Adipocyte (in vitro differentiated cells): ENCODE data around the gene TGIF1.

Experiments used
- DNase-seq: peaks from one replicate; pipeline ENCODE4 v3.0.0-alpha.2; 2015; ENCODE audit warnings: low read depth
- H3K27me3 ChIP-seq: replicated peaks from 2 replicates; pipeline ENCODE4 v1.7.0; 2013; ENCODE audit warnings: mild to moderate bottlenecking, low read length, moderate library complexity; ENCODE audit not compliant: control insufficient read depth, insufficient read depth
- H3K36me3 ChIP-seq: 2 replicates; pipeline ENCODE4 v1.7.0; 2013; ENCODE audit warnings: low read length, mild to moderate bottlenecking, moderate library complexity; ENCODE audit not compliant: control insufficient read depth, insufficient read depth, severe bottlenecking
- H3K4me1 ChIP-seq: 2 replicates; pipeline ENCODE4 v1.7.0; 2013; ENCODE audit warnings: mild to moderate bottlenecking, low read length, moderate library complexity; ENCODE audit not compliant: control insufficient read depth, insufficient read depth
- H3K4me3 ChIP-seq: 2 replicates; pipeline ENCODE4 v1.7.0; 2013; ENCODE audit warnings: mild to moderate bottlenecking, low read length, moderate library complexity
- H3K9ac ChIP-seq: 2 replicates; pipeline ENCODE4 v1.7.0; 2013; ENCODE audit warnings: mild to moderate bottlenecking, low read length, moderate library complexity
- H3K9me3 ChIP-seq: 2 replicates; pipeline ENCODE4 v1.7.0; 2013; ENCODE audit warnings: mild to moderate bottlenecking, low read length, moderate library complexity; ENCODE audit not compliant: control insufficient read depth

Gene TGIF1

DNA sequence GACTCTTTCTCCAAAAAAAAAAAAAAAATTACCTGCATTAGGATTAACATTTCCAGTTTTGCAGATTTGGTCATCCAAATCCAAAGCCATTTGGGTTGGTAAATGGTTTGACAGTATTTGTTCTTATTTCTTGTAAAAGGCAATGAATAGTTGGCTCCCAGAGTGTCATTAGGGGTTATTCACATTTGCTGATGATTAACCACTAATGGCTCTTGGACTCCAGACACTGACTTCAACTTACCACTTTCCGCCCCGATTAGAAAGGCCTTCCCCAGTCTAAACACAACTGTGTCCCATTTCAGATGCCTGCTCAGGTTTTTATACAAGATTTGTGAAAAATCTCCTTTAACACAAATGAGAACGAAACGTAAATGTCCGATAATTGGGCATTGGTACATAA lies 9.6 kb upstream of the TGIF1 start:
- Histone ChIP-seq H3K27me3 (no peaks in the 10 kb centered on the region), H3K4me1 (peaks cover 10% of the 10 kb centered on the region), H3K36me3 (no peaks in the 10 kb centered on the region), H3K9me3 (no peaks in the 10 kb centered on the region), H3K9ac (no peak overlapping the region), H3K4me3 (no peak overlapping the region)
- no peak for DNase-seq

DNA sequence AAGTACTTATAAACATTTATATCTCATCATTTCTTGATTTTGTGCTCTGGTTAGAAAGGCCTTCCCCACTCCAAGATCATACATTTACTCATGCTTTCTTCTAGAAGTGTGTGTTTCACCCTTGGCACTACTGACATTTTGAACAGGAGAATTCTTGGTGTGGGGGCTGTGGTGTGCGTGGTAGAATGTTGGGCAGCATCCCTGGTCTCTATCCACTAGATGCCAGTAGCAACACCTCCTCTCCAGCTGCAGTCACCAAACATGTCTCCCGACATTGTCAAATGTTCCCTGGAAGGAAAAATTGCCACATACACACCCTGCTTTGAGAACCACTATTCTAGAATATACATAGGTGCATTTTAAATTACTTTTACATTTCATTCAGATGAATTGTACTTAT lies 8.7 kb upstream of the TGIF1 start:
- peak; percentile 65 for DNase-seq
- Histone ChIP-seq H3K4me1 (peaks cover 17% of the 10 kb centered on the region), H3K27me3 (no peaks in the 10 kb centered on the region), H3K9me3 (no peaks in the 10 kb centered on the region), H3K9ac (no peak overlapping the region), H3K36me3 (no peaks in the 10 kb centered on the region), H3K4me3 (no peak overlapping the region)

DNA sequence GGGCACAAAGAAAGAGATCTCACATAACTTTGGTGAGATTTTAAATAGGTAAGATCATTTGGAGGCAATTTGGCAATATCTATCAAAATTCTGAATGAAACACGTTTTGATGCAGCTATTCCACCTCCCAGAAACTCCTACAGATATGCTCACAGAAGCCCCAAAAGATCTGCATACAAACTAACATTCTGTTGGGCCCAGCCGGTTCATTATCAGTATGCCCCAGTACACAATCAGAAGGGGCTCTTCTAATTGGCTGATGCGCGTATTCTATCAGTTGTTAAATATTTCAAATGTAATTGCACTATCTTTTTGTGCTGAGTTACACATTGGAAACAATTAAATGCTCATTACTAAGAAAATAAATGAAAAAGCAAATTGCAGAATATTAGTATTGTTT lies 7.1 kb upstream of the TGIF1 start:
- no peak for DNase-seq
- peaks cover 25% of the 10 kb centered on the region for H3K4me1 ChIP-seq
- no peaks in the 10 kb centered on the region for H3K27me3 ChIP-seq
- H3K36me3 ChIP-seq = no peaks in the 10 kb centered on the region
- H3K9ac ChIP-seq = no peak overlapping the region
- no peak overlapping the region for H3K4me3 ChIP-seq
- H3K9me3 ChIP-seq = no peaks in the 10 kb centered on the region

DNA sequence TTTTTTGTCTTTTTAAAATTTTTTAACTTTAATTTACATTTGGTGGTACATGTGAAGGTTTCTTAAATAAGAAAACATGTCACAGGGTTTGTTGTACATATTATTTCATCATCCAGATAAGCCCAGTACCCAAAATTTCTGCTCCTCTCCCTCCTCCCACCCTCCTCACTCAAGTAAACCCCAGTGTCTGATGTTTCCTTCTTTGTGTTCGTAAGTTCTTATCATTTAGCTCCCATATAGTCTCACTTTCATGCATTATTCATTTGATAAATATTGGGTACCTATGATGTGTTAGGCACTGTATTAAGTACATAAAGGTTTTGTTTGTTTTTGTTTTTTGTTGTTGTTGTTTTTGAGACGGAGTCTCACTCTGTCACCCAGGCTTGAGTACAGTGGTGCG lies 5.7 kb upstream of the TGIF1 start:
- DNase-seq = no peak
- H3K4me3 ChIP-seq = no peak overlapping the region
- no peaks in the 10 kb centered on the region for H3K9me3 ChIP-seq
- H3K4me1 ChIP-seq = peaks cover 25% of the 10 kb centered on the region
- no peaks in the 10 kb centered on the region for H3K36me3 ChIP-seq
- H3K9ac ChIP-seq = no peak overlapping the region
- no peaks in the 10 kb centered on the region for H3K27me3 ChIP-seq

DNA sequence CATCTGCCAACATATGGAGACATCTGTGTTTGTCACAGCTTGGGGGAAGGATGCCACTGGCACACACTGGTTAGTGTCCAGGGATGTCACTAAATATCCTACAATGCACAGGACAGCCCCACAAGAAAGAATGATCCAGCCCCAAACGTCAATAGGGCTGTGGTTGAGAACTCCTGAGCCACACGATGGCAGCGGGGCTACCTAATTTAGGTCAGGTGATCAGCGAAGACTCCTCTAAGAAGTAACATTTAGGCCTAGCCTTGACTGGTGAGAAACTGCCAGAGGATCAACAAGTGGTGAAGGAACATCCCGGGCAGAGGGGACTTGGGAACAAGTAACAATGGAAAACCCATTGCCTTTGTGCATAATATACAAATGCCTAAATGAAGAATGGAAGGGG lies 5.0 kb upstream of the TGIF1 start:
- Histone ChIP-seq H3K4me3 (no peak overlapping the region), H3K9me3 (no peaks in the 10 kb centered on the region), H3K36me3 (no peaks in the 10 kb centered on the region), H3K4me1 (peaks cover 25% of the 10 kb centered on the region), H3K27me3 (no peaks in the 10 kb centered on the region), H3K9ac (no peak overlapping the region)
- no peak for DNase-seq

DNA sequence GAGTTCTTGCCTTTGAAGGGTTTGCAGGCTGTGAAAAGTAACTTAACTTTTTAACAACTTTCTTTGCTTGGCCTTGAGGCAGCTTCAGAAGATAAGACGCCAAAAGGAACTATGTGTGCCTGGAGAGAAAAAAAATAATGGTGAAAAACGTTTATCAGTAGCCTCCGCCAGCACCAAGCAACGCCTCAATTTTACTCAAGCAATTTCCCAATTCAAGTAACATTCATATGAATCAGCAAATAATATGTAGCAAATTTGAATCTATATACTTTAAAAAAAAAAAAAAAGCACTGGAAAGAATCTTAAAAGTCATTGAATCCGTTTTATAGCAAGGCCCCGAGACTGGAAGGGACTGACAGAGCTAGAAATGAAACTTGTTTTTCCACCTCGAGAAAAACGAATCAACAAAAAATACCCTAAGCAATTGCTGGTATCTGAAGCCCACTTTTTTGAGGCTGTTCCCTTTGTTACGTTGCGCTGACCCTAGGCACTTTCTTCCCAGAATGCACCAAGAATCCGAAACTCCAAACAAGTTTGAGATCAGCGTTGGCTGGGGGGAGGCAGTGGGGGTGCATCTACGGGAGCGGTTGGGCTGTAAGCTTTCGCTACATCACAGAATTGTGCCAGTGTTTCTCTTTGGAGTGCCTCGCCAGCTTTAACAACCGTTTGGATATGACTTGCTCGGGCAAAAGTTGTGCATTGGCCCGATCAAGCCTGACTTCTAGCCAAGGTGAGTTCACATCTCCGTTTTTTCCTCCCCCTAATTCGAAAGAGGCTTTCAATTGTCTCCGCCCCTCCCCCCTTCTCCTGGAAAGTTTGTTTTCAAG lies 2.7 kb upstream of the TGIF1 start:
- peak; percentile 74 for DNase-seq
- no peaks in the 10 kb centered on the region for H3K9me3 ChIP-seq
- H3K4me1 ChIP-seq = peaks cover 15% of the 10 kb centered on the region
- H3K27me3 ChIP-seq = no peaks in the 10 kb centered on the region
- H3K9ac ChIP-seq = peak overlapping the region; percentile 99
- H3K4me3 ChIP-seq = peak overlapping the region; percentile 96
- H3K36me3 ChIP-seq = no peaks in the 10 kb centered on the region

DNA sequence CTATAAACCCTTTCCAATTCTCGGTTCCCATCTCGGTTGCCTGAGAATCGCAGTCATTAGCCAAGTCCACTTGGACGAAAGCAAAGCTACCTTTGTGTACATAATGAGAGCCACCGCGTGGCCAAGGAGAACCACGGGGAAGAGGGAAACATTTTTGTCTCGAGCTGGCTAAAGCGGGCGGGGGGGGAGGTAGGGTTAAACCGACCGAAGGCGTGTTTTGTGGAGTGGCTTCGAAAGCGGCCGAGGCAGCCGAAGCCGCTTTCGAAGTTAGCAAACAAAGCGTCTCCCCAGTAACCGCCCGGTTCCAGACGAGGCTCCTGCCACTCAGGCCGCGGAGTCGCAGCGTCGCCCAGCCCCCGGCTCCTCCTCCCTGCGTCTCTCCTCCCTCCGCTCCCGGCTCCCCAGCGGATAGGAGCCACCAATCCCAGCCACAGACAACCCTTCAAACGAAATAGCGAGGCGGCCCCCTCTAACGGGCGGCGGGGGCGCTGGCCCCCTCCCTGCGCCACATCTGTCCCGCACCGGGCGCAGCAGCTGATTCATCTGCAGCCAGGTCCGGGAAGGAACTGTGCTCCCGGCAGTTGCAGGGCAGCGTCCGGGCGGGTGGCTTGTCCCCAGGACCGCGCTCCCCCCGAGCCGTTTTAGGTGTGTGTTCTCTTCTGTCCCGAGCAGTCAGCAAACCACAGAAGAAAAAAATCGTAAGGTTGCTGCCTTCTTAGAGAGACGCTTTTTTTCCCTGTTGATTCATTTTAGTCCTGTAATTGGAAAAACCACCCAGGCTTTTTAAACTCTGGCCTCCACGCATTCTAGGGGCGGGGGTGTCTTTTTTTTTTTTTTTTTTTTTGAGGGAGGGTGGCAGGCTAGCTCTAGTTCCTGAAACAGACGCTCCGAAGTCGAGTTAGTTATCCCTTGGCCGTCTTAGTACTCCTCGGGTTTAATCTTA lies 1.8 kb upstream of the TGIF1 start:
- H3K27me3 ChIP-seq = no peaks in the 10 kb centered on the region
- H3K9ac ChIP-seq = peak overlapping the region; percentile 99
- H3K4me3 ChIP-seq = peak overlapping the region; percentile 96
- no peaks in the 10 kb centered on the region for H3K36me3 ChIP-seq
- H3K9me3 ChIP-seq = no peaks in the 10 kb centered on the region
- DNase-seq = peak; percentile 99
- H3K4me1 ChIP-seq = peaks cover 22% of the 10 kb centered on the region

DNA sequence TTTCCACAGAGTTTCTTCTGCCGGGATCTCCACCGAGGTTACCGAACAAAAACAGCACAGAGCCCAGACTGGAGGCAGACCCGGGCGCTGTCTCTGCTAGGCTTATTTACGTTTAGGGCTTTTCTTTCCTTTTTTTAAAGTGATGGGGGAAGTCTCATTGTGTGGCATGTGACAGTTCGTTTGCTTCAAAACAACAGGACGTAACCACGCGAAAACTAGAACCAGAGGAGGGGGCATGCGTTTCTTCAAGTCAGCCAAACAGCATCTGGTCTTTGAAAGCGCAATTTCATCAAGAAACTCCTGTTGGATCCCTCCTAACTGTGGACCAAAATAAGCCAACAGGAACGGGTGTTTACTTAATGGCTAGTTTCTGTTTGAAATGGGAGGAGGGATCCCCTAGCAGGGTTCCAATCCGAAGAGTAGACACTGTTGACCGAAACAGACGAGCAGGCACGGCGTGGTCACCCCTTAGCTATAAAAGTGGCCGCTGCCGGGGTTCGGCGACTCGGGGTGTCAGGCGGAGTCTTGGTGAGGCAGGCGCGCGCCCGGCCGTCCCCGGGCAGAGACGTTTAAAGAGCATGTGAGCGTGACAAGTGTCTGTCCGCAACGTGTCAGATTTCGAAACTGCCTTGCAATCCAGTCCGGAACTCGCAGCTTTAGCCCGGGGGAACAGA lies 997 bp upstream of the TGIF1 start:
- no peaks in the 10 kb centered on the region for H3K27me3 ChIP-seq
- H3K4me1 ChIP-seq = peaks cover 23% of the 10 kb centered on the region
- H3K9ac ChIP-seq = peak overlapping the region; percentile 99
- H3K36me3 ChIP-seq = no peaks in the 10 kb centered on the region
- no peaks in the 10 kb centered on the region for H3K9me3 ChIP-seq
- H3K4me3 ChIP-seq = peak overlapping the region; percentile 96
- DNase-seq = peak; percentile 98

DNA sequence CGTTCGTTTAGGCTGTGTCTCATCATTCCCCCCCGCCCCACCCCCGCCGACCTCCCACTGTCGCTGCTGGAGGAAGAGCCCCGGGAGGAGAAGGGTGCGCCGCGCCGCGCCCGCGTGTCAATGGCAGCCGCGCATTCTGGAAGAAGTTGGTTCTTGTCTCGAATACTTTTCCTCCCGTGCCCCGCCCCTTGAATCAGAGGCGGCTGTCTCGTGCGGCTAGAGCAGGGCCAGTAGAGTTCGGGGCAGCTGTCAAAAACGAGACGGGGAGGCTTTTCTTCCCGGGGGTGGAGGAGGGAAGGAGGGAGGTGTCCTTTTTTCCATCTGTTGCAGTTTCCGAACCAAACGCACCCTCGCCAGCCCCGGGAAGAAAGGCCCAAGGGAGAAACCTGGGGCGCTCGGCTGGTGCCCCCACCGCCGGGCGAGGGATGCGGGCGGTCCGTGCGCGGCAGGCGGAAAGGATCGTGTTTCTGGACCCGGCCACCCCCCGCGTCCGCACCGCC lies 410 bp upstream of the TGIF1 start:
- DNase-seq = no peak
- no peaks in the 10 kb centered on the region for H3K27me3 ChIP-seq

DNA sequence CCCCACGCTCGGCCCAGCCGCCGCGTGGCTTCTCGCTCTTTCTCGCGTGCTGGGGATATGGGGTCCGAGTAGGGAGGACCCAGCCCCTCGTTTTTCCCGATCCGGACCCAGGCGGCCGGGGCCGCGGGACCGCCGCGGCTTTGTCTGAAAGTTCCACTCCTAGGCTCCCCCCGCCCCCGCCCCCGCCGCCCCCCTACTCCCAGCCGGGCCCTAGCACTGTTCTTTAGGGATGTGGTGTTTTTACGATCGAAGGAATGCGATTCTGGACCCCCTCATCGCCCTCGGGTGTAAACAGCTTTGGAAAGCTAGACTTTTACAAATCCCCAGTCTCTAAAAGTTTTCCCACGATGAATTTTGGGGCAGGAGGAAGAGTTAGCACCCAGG lies 819 bp downstream of the TGIF1 start:
- H3K36me3 ChIP-seq = no peaks in the 10 kb centered on the region
- peak overlapping the region; percentile 96 for H3K4me3 ChIP-seq
- no peak for DNase-seq
- H3K4me1 ChIP-seq = peaks cover 39% of the 10 kb centered on the region
- H3K9me3 ChIP-seq = no peaks in the 10 kb centered on the region
- H3K9ac ChIP-seq = peak overlapping the region; percentile 99
- H3K27me3 ChIP-seq = no peaks in the 10 kb centered on the region

More for the DNA sequence above, 410 bp upstream of the TGIF1 start:
- Histone ChIP-seq H3K9ac (peak overlapping the region; percentile 99), H3K36me3 (no peaks in the 10 kb centered on the region), H3K4me1 (peaks cover 28% of the 10 kb centered on the region), H3K4me3 (peak overlapping the region; percentile 96), H3K9me3 (no peaks in the 10 kb centered on the region)
